GM12801 (cell line): ENCODE data around the gene TMCC1.

Experiments used
- TF ChIP-seq, protein P1 (sequence below): IDR thresholded peaks from one replicate; pipeline ENCODE4 v1.5.1; 2011; ENCODE audit warnings: control low read depth; ENCODE audit not compliant: insufficient read length; ENCODE audit errors: extremely low read depth

The TMCC1 gene

DNA sequence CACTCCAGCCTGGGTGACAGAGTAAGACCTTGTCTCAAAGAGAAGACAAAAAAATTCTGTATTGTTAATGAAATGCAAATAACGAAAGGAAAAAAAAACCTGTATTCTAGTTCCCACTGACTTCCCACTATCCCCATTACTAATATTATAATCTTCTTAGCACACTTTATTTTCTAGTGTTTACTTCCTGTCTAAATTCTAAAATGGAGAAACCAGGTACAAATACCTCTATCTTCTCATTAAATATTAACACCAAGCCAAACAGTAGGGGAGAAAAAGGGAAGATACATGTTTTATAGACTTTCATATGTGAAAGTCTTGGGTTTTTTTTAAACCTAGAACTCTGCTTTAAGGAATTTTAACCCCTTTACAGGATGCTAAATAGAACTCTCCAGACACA is 231.7 kb downstream of the TMCC1 start:
- TF ChIP-seq, protein P1, sequence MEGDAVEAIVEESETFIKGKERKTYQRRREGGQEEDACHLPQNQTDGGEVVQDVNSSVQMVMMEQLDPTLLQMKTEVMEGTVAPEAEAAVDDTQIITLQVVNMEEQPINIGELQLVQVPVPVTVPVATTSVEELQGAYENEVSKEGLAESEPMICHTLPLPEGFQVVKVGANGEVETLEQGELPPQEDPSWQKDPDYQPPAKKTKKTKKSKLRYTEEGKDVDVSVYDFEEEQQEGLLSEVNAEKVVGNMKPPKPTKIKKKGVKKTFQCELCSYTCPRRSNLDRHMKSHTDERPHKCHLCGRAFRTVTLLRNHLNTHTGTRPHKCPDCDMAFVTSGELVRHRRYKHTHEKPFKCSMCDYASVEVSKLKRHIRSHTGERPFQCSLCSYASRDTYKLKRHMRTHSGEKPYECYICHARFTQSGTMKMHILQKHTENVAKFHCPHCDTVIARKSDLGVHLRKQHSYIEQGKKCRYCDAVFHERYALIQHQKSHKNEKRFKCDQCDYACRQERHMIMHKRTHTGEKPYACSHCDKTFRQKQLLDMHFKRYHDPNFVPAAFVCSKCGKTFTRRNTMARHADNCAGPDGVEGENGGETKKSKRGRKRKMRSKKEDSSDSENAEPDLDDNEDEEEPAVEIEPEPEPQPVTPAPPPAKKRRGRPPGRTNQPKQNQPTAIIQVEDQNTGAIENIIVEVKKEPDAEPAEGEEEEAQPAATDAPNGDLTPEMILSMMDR, result no peak

DNA sequence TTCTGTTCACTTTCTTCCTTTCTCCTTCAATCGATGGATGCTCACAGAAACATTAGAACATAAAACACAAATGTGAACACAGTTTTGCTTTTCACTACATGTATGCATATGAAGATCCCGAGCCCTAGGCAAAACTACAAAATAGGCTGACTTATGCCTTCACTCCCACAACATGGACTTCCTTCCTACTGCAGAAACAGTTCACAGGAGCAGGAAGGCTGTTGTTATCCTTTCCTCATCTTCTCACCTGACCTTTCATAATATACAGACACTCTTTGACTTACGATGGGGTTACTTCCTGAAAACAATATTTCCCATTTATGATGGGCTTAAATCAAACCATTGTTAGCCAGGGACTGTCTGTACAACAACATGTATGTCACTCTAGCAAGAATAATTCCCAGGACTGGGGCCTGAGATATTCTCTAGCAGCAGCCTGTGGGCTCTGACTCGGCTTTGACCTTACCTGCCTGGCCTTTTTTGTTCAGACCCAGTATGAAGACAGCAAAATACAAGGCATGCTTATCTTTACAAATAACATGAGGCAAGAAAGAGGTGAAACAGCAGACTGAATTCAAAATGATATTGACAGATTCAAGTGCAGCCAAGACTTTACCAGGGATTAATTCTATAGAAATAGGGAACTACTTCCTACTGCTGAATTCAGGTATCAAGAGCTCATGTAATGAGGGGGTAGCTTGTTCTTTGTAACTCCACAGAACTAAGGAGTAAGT is 235.2 kb downstream of the TMCC1 start:
- TF ChIP-seq, protein P1, result no peak

DNA sequence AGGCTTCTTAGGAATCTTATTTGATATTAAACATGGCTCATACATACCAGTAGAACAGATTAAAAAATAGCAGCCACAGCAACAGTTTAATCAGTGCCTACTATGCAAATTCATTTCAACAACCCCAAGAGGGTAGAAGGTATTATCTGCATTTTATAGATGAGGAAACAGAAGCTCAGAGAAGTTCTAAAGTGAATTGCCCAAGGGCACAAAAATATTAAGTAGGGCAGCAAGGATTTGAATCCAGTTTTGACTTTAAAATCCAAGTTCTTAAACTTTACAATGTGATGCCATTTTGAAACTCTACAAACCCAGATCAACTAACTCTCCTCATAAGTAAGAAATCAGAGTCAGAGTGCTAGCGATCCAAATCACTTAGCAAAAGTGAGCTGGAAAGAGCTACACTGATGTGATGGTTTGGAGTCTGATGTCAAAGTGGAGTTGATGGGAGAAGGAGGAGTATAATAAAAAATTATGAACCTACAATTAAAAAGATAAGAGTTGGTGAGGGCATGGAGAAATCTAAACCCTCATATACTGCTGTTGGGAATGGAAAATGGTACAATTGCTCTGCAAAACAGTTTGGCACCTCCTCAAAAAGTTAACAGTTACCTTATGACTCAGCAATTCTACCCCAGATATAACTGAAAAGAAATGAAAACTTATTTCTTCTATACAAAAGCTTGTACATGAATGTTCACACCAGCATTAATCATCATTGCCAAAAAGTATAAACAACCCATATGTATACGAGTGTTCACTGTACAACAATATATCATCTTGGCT is 236.1 kb downstream of the TMCC1 start:
- TF ChIP-seq, protein P1, result no peak

DNA sequence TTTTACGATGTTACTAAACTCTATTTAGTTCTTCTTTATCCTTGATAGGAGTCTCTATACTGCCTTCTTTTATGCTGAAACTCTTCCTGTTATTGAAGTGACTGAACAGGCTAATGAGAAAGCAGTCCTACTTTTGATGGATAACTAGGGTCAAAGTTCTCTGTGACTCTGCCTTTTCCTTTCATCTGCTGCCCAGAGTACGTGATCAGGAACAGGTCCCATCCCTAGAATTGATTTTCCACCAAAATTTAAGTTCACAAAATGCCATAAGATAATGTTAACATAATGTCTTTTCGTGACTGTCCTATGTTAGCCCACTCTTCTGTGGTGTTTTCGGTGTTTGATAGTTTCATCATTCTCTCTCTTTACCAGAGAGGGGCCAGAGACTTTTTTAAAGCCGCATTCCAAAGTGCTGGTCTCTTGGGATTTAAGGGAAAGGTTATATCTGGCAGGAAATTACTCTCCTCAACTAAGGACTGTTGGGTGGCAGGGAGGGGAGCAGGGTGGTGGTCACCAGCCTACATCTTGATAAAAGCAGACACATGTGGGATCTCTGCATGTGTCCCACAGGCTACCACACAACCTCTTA is 236.8 kb downstream of the TMCC1 start:
- TF ChIP-seq, protein P1, result no peak

DNA sequence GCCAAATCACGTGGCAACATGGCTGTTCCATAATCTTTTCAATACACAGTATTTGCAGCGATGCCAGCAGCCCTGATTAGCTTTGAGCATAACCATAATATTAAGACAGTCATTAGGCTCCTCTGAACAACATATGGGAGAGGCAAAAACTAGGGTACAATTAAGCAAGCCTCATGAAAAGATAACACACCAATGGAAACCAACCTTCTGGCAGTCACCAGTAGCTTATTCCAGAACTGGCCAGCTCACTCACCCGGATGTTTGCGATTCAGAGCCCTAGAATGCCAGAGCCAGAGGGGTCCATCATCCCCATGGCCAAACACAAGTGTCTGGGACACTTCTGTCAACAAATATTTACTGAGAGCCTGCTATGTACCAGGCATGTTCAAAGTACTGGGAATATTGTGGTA is 238.2 kb downstream of the TMCC1 start:
- TF ChIP-seq, protein P1, result no peak

DNA sequence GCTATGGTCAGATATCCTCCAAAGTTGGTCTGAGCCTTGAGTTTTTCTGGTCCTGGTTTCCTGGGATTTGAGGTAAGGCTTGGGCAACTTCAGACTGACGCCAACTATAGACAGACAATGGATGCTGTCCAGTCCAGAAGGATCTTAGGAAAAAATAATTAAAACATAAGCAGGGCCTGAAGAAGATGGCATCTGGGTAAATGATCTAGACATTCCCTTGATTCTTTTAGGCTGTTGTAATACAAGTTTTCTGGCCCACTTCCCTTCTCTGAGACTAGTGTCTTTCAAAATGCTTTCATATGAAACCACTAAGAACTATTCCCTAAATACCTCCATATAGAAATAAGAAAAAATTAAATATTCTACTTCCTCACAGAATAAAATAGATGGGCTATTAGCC is 239.4 kb downstream of the TMCC1 start:
- TF ChIP-seq, protein P1, result no peak

DNA sequence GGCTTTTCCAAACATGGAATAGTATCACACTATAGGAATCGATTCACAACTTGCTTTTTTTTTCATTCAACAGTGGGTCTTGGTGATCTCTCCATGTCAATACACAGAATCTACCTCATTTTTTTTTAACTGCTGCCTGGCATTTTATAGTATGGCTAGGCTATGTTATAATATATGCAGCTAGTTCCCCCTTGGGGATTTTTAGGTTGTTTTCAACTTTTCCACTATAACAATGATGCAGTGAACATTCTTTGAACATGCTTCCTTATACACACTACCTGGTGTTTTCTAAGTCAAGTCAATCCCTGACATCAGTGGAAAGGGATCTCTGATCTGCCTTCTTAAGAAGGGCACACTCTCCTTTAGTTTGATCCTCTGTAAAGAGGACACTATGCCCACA is 240.5 kb downstream of the TMCC1 start:
- TF ChIP-seq, protein P1, result no peak
